SK-N-SH treated with all-trans-retinoic acid at 6 μM for 48 hours (cell line): ENCODE results near the gene ART1.

ENCODE experiments used
- ATAC-seq: fragments of 200-7000 bp; cut with Tn5 transposase; 3 replicates; pipeline ENCODE4 v1.9.1; 2020; ENCODE audit warnings: mild to moderate bottlenecking, moderate library complexity
- ARNTL ChIP-seq: fragments of 450-650 bp; formaldehyde crosslinking; IDR thresholded peaks from 2 replicates; pipeline ENCODE4 v1.5.0; 2020; ENCODE audit warnings: low read depth, mild to moderate bottlenecking, moderate library complexity, borderline replicate concordance
- CREB5 ChIP-seq: fragments of 250-450 bp; sonication (Bioruptor Pico); IDR thresholded peaks from 2 replicates; pipeline ENCODE4 v1.5.1; 2020; ENCODE audit warnings: low read depth, mild to moderate bottlenecking, moderate library complexity
- CSDC2 ChIP-seq: fragments of 250-450 bp; sonication (Bioruptor Pico); IDR thresholded peaks from 2 replicates; pipeline ENCODE4 v1.5.0; 2020; ENCODE audit warnings: mild to moderate bottlenecking, moderate library complexity
- CSRNP3 ChIP-seq: fragments of 250-450 bp; sonication (Bioruptor Pico); IDR thresholded peaks from 2 replicates; pipeline ENCODE4 v1.5.1; 2021; ENCODE audit warnings: mild to moderate bottlenecking, moderate library complexity
- ESRRG ChIP-seq: fragments of 250-450 bp; sonication (Bioruptor Pico); IDR thresholded peaks from 2 replicates; pipeline ENCODE4 v1.6.1; 2021; ENCODE audit warnings: mild to moderate bottlenecking
- GLIS3 ChIP-seq: fragments of 250-450 bp; sonication (Bioruptor Pico); IDR thresholded peaks from 2 replicates; pipeline ENCODE4 v1.5.0; 2020; ENCODE audit warnings: mild to moderate bottlenecking, moderate library complexity
- ISL1 ChIP-seq: fragments of 250-450 bp; sonication (Bioruptor Pico); IDR thresholded peaks from 2 replicates; pipeline ENCODE4 v2.1.2; 2022; ENCODE audit warnings: mild to moderate bottlenecking, moderate library complexity
- OSR1 ChIP-seq: fragments of 250-450 bp; sonication (Bioruptor Pico); IDR thresholded peaks from 2 replicates; pipeline ENCODE4 v1.8.0; 2022; ENCODE audit warnings: moderate library complexity, mild to moderate bottlenecking, inconsistent platforms
- PATZ1 ChIP-seq: fragments of 250-450 bp; sonication (Bioruptor Pico); IDR thresholded peaks from 2 replicates; pipeline ENCODE4 v1.8.0; 2020; ENCODE audit warnings: mild to moderate bottlenecking, moderate library complexity, borderline replicate concordance
- POU6F1 ChIP-seq: fragments of 250-450 bp; sonication (Bioruptor Pico); IDR thresholded peaks from 2 replicates; pipeline ENCODE4 v1.8.0; 2021; ENCODE audit warnings: low read depth, mild to moderate bottlenecking, moderate library complexity, borderline replicate concordance
- RARB ChIP-seq: fragments of 250-450 bp; sonication (Bioruptor Pico); IDR thresholded peaks from 2 replicates; pipeline ENCODE4 v1.8.0; 2021; ENCODE audit warnings: mild to moderate bottlenecking, moderate library complexity
- SNAI2 ChIP-seq: fragments of 250-450 bp; sonication (Bioruptor Pico); IDR thresholded peaks from 2 replicates; pipeline ENCODE4 v1.5.0; 2020; ENCODE audit warnings: mild to moderate bottlenecking, moderate library complexity
- TCF4 ChIP-seq: fragments of 250-450 bp; sonication (Bioruptor Pico); IDR thresholded peaks from 2 replicates; pipeline ENCODE4 v1.8.0; 2021; ENCODE audit warnings: mild to moderate bottlenecking, moderate library complexity, borderline replicate concordance
- TOX ChIP-seq: fragments of 250-450 bp; sonication (Bioruptor Pico); IDR thresholded peaks from 2 replicates; pipeline ENCODE4 v1.8.0; 2021; ENCODE audit warnings: mild to moderate bottlenecking, moderate library complexity, borderline replicate concordance
- TSHZ2 ChIP-seq: fragments of 250-450 bp; sonication (Bioruptor Pico); IDR thresholded peaks from 2 replicates; pipeline ENCODE4 v1.5.0; 2020; ENCODE audit warnings: mild to moderate bottlenecking, moderate library complexity
- ZC3H10 ChIP-seq: fragments of 250-450 bp; sonication (Bioruptor Pico); IDR thresholded peaks from 2 replicates; pipeline ENCODE4 v1.5.1; 2021; ENCODE audit warnings: mild to moderate bottlenecking, moderate library complexity
- ZFP3 ChIP-seq: fragments of 250-450 bp; sonication (Bioruptor Pico); IDR thresholded peaks from 2 replicates; pipeline ENCODE4 v1.5.0; 2020; ENCODE audit warnings: mild to moderate bottlenecking, moderate library complexity
- ZFP30 ChIP-seq: fragments of 450-650 bp; formaldehyde crosslinking; IDR thresholded peaks from 2 replicates; pipeline ENCODE4 v1.5.0; 2022; ENCODE audit warnings: mild to moderate bottlenecking, moderate library complexity
- ZNF565 ChIP-seq: fragments of 450-650 bp; formaldehyde crosslinking; conservative IDR thresholded peaks from 2 replicates; pipeline ENCODE4 v1.5.0; 2020; ENCODE audit warnings: low read depth, mild to moderate bottlenecking, moderate library complexity
- ZNF70 ChIP-seq: fragments of 450-650 bp; formaldehyde crosslinking; IDR thresholded peaks from 2 replicates; pipeline ENCODE4 v1.5.0; 2020; ENCODE audit warnings: mild to moderate bottlenecking, moderate library complexity
- ZNF8 ChIP-seq: fragments of 450-650 bp; formaldehyde crosslinking; IDR thresholded peaks from 2 replicates; pipeline ENCODE4 v1.5.0; 2020; ENCODE audit warnings: mild to moderate bottlenecking, moderate library complexity

ART1 gene

GRCh38 chr11:3666023-3666530 lies 21.1 kb downstream of the ART1 start:
- no peak for TF ChIP-seq ISL1 (CRISPR knock-in tag)
- no peak for TF ChIP-seq ESRRG (CRISPR knock-in tag)
- TF ChIP-seq CREB5 (CRISPR knock-in tag) = no peak
- no peak for TF ChIP-seq RARB (CRISPR knock-in tag)
- TF ChIP-seq TSHZ2 (CRISPR knock-in tag) = no peak
- TF ChIP-seq CSRNP3 (CRISPR knock-in tag) = no peak
- TF ChIP-seq ZNF565 (CRISPR knock-in tag) = no peak
- TF ChIP-seq ZFP3 (CRISPR knock-in tag) = no peak
- TF ChIP-seq TCF4 (CRISPR knock-in tag) = no peak
- TF ChIP-seq ZC3H10 = no peak
- no peak for ATAC-seq

- no peak for ATAC-seq
- TF ChIP-seq ZNF565 (CRISPR knock-in tag) (no peak), ARNTL (CRISPR knock-in tag) (no peak), ZFP3 (CRISPR knock-in tag) (no peak), ISL1 (CRISPR knock-in tag) (no peak), SNAI2 (CRISPR knock-in tag) (no peak)
Observed at GRCh38 chr11:3667149-3668035, 22.5 kb downstream of the ART1 start.

GRCh38 chr11:3669128-3669527 lies 24.2 kb downstream of the ART1 start:
- ATAC-seq = no peak; the same call in 2 of the 3 replicates
- TF ChIP-seq ZFP30 (no peak), TSHZ2 (CRISPR knock-in tag) (no peak), ISL1 (CRISPR knock-in tag) (no peak), ZNF8 (CRISPR knock-in tag) (no peak), TOX (CRISPR knock-in tag) (no peak), ZNF70 (CRISPR knock-in tag) (no peak), SNAI2 (CRISPR knock-in tag) (no peak), POU6F1 (CRISPR knock-in tag) (no peak), OSR1 (CRISPR knock-in tag) (no peak), ZNF565 (CRISPR knock-in tag) (no peak), GLIS3 (CRISPR knock-in tag) (no peak), PATZ1 (no peak), ZFP3 (CRISPR knock-in tag) (no peak), CREB5 (CRISPR knock-in tag) (no peak), CSDC2 (no peak), CSRNP3 (CRISPR knock-in tag) (no peak)
